NCI-H345 (cell line): ENCODE data around the gene GRID1.

ENCODE experiments used
- DNase-seq: peaks from one replicate; lab custom pipeline; 2025; lab: John Stamatoyannopoulos, UW

Gene GRID1

DNA sequence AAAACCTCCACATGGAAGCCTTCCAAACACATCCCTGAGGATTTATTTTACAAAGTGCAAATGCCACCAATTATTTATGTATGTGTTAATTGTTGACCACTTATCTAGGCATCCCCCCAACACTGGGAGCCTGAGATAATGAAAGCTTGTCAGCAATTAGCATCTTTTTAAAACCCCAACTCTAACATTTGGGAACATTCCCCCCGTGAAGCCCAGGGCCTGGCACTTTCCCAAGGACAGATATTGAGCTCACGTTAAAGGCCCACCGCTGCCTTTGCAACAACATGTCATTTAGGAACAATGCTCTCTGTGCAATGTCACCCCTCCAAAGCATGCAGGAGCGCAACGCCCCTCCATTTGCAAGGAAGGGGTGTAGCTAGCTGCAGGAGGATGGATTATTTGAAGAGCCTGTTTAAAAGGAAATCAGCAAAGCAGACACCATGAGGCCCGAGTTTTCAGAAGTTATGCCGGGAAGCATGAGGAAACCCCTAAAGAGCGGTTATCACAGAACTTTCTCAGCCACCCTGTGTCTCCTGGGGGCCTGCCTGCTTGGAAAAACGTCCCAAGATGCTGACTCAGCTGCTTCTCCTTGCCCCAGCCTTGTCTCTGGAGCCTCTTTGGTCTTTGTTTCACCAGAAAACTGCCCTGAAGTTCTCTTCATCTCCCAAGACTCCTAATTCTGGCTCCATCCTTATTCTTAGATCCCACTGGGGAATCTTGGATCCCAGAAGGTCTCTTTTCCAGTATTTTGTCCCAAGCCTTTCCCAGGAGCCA, 444.1 kb downstream of the GRID1 start:
- DNase-seq, result no peak

DNA sequence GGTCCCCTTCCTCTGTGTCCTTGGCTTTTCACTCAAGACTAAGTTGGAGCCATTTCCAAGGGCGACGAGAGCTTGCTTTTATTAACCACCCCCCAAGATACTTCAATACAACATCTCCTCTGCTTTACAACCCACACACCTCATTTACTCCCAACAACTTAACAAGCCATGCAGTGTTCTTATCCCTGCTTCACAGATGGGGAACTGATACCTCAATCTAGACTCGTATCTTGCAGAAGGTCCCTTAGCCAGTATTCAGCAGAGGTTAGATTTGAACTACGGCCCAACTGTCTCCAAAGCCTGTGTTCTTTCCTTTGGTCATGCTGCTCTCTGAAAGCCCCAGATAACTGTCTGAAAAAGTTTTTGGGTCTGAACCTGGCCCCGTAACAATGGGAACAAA, 444.8 kb downstream of the GRID1 start:
- no peak for DNase-seq

- DNase-seq, result no peak
These were observed 446.3 kb downstream of the GRID1 start for GRCh38 chr10:85920311-85920710.

DNA sequence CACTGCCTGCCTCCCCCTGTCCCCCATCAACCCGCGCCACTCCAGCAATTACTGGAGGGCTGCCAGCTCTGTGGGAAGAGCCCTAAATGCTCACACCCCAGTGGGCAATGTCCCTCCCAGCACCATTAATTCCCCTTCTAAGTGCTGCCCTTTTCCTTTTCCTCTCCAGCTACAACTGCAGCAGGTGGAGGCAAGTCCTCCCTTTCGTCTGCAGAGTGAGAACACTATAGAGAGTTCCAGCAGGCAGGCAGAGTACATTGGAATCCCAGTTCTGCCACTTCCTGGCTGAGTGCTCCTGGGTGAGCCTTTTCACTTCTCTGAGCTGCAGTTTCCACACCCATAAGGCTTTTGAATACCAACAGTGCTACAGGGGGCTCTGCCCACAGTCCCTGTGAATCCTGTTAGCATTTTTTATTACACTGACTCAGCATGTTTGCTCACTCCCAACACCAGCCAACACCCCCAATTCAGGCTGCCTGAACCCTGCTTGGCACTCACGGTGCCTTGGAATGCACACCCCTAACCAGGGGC, 447.0 kb downstream of the GRID1 start:
- peak; percentile 69 for DNase-seq

- no peak for DNase-seq
These were observed 448.2 kb downstream of the GRID1 start for GRCh38 chr10:85918371-85918770.

DNA sequence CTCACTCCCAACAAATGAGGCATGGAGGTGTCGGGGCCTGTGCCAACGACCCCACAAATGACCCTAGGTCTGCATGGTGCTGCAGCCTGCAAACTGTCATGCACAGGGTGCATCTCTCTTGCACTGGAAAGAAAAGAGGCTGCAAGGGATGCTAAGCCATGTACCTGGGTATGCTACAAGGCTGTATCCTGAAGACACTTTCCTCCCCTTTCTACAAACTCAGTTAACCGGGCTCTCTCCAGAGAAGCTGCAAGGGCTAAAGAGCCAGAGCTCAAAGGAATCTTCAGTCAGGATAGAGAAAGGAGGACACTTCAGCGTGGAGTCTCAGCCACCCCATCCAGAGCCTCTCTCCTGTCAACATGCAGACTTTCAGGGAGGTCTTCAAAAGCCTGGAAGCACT, 449.0 kb downstream of the GRID1 start:
- peak; percentile 18 for DNase-seq

- DNase-seq, result peak; percentile 94
These were observed 449.5 kb downstream of the GRID1 start for GRCh38 chr10:85916994-85917573.

- peak; percentile 61 for DNase-seq
These were observed 450.3 kb downstream of the GRID1 start for GRCh38 chr10:85916286-85916685.

DNA sequence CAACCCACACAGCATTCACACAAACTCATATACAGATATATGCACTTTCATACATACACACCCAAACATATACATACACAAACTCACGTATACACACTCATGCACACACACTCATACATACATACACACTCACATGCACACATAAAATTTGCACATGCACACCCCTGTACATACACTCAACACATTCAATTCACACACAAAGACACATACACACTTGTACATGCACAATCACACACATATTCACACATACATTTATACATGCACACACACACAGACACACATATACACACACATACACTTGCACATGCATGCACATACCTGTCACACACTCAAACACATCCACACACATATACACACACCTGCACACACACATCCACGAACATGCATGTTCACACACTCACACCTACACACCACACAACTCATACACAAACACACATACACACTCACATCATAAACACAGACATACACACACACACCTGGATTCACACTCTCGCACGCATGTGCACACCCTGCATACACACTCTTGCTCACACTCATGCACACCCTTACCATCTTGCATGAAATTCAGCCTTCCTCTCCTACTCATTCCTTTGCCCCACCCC, 451.2 kb downstream of the GRID1 start:
- DNase-seq, result no peak

GRCh38 chr10:85914720-85915119, 451.9 kb downstream of the GRID1 start:
- DNase-seq, result no peak

GRCh38 chr10:85908462-85908861, 458.1 kb downstream of the GRID1 start:
- DNase-seq, result no peak

DNA sequence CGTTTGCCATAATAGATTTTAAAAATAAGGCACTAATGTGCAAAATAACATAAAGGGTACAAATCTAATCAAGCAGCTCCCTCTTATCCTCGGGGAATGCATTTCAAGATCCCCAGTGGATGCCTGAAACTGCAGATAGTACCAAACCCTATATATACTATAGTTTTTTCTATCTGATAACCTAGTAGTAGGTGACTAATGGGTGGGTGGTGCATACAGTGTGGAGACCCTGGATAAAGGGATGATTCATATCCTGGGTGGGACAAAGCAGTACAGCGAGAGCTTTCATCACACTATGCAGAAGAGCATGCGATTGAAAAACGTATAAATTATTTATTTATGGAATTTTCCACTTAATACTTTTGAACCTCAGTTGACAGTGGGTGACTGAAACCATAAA, 464.5 kb downstream of the GRID1 start:
- DNase-seq, result no peak

- DNase-seq, result no peak
These were observed 465.0 kb downstream of the GRID1 start for GRCh38 chr10:85901599-85901998.

DNA sequence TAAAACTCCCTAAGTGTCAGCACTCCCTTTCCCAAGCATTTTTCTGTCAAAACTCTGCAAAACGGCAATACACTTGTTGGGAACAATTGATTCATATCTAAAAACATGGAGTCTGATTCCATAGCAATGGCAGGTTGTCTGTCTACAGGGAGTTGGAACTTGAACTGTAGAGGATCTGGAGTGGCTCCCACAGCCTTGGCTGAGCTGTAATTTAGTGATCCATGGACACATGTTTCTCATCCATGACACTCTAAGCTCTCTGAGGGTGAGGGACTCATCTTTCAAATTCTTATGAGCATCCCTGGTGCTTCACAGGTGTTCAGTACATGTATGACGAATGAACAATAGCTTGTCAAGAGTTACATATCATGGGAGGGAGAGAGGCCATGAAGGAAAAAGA, 466.1 kb downstream of the GRID1 start:
- no peak for DNase-seq

DNA sequence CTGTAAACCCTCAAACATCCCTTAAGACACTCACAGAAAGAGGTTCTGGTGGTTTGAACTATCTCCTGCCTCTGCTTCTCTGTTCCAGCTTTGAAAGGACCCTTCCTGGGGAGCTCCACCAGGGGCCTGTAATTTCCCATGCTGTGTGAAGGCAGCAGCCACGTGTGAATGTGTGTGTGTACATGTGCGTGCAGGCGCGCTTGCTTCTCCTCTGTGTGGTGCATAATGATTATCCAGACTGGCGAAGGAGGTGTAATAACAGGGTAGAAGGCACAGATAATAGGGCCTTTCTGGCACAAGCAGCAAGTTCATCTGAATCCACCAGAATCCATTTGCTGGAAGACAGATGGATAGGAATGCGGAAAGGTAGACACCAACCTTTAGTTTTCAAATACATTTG, 466.5 kb downstream of the GRID1 start:
- no peak for DNase-seq

DNA sequence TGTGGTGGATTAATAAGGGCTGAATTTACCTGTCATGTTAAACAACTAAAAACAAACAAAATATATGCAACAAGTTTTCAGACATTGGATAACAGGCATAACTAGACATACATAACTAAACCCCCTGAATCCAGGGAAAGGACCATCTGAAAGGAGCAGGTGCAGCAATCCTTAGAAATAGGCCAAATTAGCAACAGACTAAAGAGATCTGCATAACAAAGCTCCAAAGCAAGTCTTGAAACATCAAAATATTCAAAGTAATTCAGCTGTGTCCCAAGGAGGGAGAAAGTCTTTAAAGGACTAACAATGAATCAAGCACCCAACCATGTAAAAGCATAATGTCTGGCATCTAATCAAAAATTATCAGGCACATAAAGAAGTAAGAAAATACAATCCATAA, 475.1 kb downstream of the GRID1 start:
- no peak for DNase-seq

- no peak for DNase-seq
These were observed 478.0 kb downstream of the GRID1 start for GRCh38 chr10:85888559-85888958.

GRCh38 chr10:85888004-85888403, 478.6 kb downstream of the GRID1 start:
- no peak for DNase-seq

DNA sequence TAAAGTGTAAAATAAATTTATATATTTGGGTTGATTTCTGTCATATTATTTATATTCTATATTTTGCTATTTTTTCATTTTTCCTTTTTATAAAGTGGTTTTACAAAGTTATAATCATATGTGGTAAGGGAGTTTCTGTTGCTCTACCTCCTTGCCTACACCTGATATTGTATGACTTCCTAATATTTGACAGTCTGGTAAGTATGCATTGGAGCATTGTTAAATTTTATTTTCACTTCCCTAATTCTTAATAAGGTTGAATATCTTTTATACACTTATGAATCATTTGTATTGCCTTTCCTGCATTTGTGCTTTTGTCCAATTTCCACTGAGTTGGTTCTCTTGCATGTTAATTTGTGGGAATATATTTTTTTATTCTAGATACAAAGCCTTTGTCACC, 492.4 kb downstream of the GRID1 start:
- DNase-seq, result no peak

GRCh38 chr10:85873063-85873462, 493.5 kb downstream of the GRID1 start:
- no peak for DNase-seq

- no peak for DNase-seq
These were observed 497.7 kb downstream of the GRID1 start for GRCh38 chr10:85868627-85869499.

- no peak for DNase-seq
These were observed 501.6 kb downstream of the GRID1 start for GRCh38 chr10:85864868-85865526.
